ENCODE data around the gene KCNIP1.

- no peak for TF ChIP-seq CTCF (IDR thresholded peaks at IDR 0.05; ENCODE audit: insufficient read depth, low read length, poor library complexity, severe bottlenecking)
- TF ChIP-seq EZH2phosphoT487 (conservative IDR thresholded peaks at IDR 0.05; ENCODE audit: low read length), result no peak
These were observed 135.6 kb downstream of the KCNIP1 start for GRCh38 chr5:170639221-170639925.

Measured in SU-DHL-6 (cell line).